GM18907 (cell line): ENCODE measurements around the gene SLC28A2.

Experiments used
- ATAC-seq: cut with Tn5 transposase; IDR thresholded peaks from one replicate; pipeline ENCODE4 v1.9.1; 2021; ENCODE audit warnings: mild to moderate bottlenecking, moderate library complexity; ENCODE audit not compliant: unreplicated experiment

SLC28A2 gene

DNA sequence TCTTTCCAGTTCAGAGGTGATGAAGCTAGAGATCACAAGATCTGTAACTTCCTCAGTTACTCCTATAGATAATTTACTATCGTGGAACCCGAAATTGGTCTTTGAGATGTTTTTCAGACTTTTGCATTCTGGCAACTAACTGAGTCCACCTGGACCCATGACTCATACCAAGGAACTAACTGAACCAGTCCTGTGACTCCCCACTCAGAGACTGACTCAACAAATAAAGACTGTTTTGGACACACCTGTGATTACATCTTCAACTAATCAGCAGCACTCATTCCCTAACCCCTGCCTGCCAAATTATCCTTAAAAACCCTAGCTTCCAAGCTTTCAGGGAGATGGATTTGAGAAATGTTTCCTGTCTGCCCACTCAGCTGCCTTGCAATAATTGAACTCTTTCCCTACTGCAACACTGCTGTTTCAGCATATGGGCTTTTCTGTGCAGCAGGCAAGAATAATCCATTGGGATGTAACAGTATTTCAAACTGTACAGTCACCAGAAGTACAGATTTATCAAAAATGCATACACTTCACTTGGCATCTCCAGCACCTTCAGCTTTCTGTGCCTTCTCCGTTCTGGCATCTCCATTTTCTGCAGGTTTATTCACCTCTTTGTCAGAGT lies 68.7 kb downstream of the SLC28A2 start:
- ATAC-seq = no peak

DNA sequence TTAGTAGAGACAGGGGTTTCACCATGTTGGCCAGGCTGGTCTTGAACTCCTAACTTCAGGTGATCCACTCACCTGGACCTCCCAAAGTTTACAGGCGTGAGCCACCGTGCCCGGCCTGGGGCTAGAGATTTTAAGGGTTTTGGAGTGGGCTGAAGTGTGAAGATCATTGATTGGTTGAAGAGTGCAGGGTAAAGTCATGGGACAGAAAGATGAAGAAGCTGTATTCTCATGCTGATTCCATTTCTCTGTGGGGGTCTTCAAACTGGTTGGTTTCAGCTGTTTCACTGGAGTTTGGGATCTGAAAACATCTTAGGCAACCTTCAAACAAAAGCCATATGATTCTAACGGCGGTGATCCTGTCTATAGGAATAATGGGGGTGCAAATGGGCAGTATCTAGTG lies 74.2 kb downstream of the SLC28A2 start:
- no peak for ATAC-seq

DNA sequence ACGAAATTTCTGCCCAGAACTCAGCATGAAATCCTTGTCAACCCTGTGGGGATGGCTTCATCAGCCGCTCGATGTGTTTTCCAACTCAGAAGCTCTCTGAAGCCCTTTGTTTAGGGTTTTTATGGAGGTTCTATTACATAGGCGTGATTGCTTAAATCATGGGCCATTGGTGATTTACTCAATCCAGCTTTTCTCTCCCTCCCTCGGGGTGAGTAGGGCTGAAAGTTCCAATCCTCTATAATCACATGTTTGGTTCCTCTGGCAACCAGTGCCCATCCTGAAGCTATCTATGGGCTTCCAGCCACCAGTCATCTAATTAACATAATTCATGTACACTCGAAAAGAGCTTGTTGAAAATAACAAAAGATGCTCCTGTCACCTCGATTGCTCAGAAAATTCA lies 74.7 kb downstream of the SLC28A2 start:
- no peak for ATAC-seq
